GM23338 (cell line): ENCODE measurements around the gene AKNA. TPM values are rescaled to one million over a fixed set of nuclear protein-coding genes. Genes with fewer than 3 reads are reported as not detected.

ENCODE experiments used
- ATAC-seq: fragments of 200-7000 bp; cut with Tn5 transposase; 3 replicates; pipeline ENCODE4 v1.9.1; 2020
- DNase-seq: peaks from one replicate; pipeline ENCODE4 v3.0.0-alpha.2; 2015; ENCODE audit warnings: low spot score
- H2AFZ ChIP-seq: fragments of 200-600 bp; sonication (generic); 2 replicates; pipeline ENCODE4 v1.8.0; 2016; ENCODE audit warnings: antibody characterized with exemption, mild to moderate bottlenecking, moderate library complexity
- H3F3A ChIP-seq: fragments of 200-600 bp; sonication (generic); replicated peaks from 2 replicates; pipeline ENCODE4 v1.8.0; 2017; ENCODE audit warnings: antibody characterized with exemption, mixed run types, low read depth
- H3K27ac ChIP-seq: fragments of 200-600 bp; sonication (generic); 2 replicates; pipeline ENCODE4 v1.6.1; 2016; ENCODE audit warnings: low read depth
- H3K27me3 ChIP-seq: fragments of 200-600 bp; sonication (generic); 2 replicates; pipeline ENCODE4 v1.8.0; 2016; ENCODE audit warnings: mild to moderate bottlenecking, mixed run types, moderate library complexity; ENCODE audit not compliant: insufficient read depth
- H3K36me3 ChIP-seq: fragments of 200-600 bp; sonication (generic); 2 replicates; pipeline ENCODE4 v1.8.0; 2016; ENCODE audit warnings: mild to moderate bottlenecking; ENCODE audit not compliant: insufficient read depth
- H3K4me1 ChIP-seq: fragments of 200-600 bp; sonication (generic); 2 replicates; pipeline ENCODE4 v1.8.0; 2016; ENCODE audit warnings: mild to moderate bottlenecking, moderate library complexity; ENCODE audit not compliant: insufficient read depth
- H3K4me2 ChIP-seq: fragments of 200-600 bp; sonication (generic); 2 replicates; pipeline ENCODE4 v1.7.1; 2017; ENCODE audit warnings: mixed run types
- H3K4me3 ChIP-seq: fragments of 200-600 bp; sonication (generic); 2 replicates; pipeline ENCODE4 v1.6.1; 2016; ENCODE audit warnings: mixed run types
- H3K79me2 ChIP-seq: fragments of 200-600 bp; sonication (generic); replicated peaks from 2 replicates; pipeline ENCODE4 v1.8.0; 2017; ENCODE audit warnings: mild to moderate bottlenecking; ENCODE audit not compliant: insufficient read depth
- H3K9me2 ChIP-seq: fragments of 200-600 bp; sonication (generic); 2 replicates; pipeline ENCODE4 v1.8.0; 2017; ENCODE audit not compliant: insufficient read depth
- H4K20me1 ChIP-seq: fragments of 200-600 bp; sonication (generic); replicated peaks from 2 replicates; pipeline ENCODE4 v1.8.0; 2017; ENCODE audit warnings: mild to moderate bottlenecking; ENCODE audit not compliant: insufficient read depth
- H3K27ac Mint-ChIP-seq: 2 replicates; pipeline ENCODE4 v1.8.0; 2020; ENCODE audit warnings: inconsistent platforms, mild to moderate bottlenecking, moderate library complexity, mixed read lengths
- H3K27me3 Mint-ChIP-seq: 3 replicates; pipeline ENCODE4 v1.8.0; 2022; ENCODE audit warnings: low read depth, mild to moderate bottlenecking, moderate library complexity, mixed read lengths, inconsistent platforms; ENCODE audit not compliant: insufficient read depth, poor library complexity
- H3K36me3 Mint-ChIP-seq: 3 replicates; pipeline ENCODE4 v1.8.0; 2021; ENCODE audit warnings: low read depth, mild to moderate bottlenecking, inconsistent platforms, moderate library complexity, mixed read lengths
- H3K4me1 Mint-ChIP-seq: 3 replicates; pipeline ENCODE4 v1.8.0; 2020; ENCODE audit warnings: mild to moderate bottlenecking, inconsistent platforms, mixed read lengths
- H3K4me3 Mint-ChIP-seq: 3 replicates; pipeline ENCODE4 v1.8.0; 2021; ENCODE audit warnings: moderate library complexity, mild to moderate bottlenecking, inconsistent platforms, mixed read lengths
- H3K9me3 Mint-ChIP-seq: 3 replicates; pipeline ENCODE4 v1.8.0; 2020; ENCODE audit warnings: moderate library complexity, mild to moderate bottlenecking, inconsistent platforms, mixed read lengths
- CREB1 ChIP-seq: fragments of 250-450 bp; sonication (Bioruptor Pico); IDR thresholded peaks from 2 replicates; pipeline ENCODE4 v1.5.0; 2020; ENCODE audit warnings: low read depth, mild to moderate bottlenecking, moderate library complexity
- EZH2 ChIP-seq: fragments of 200-600 bp; sonication (generic); IDR thresholded peaks from one replicate; pipeline ENCODE4 v1.8.0; 2017; ENCODE audit warnings: antibody characterized with exemption, mild to moderate bottlenecking, low read depth; ENCODE audit not compliant: unreplicated experiment
- NANOG ChIP-seq: IDR thresholded peaks from 2 replicates; pipeline ENCODE4 v1.6.1; 2016; ENCODE audit warnings: antibody characterized with exemption, borderline replicate concordance
- POLR2AphosphoS5 ChIP-seq: IDR thresholded peaks from 2 replicates; pipeline ENCODE4 v1.6.1; 2016; ENCODE audit warnings: antibody characterized with exemption, low read depth
- REST ChIP-seq: IDR thresholded peaks from one replicate; pipeline ENCODE4 v1.6.1; 2018; ENCODE audit warnings: antibody characterized with exemption; ENCODE audit not compliant: unreplicated experiment
- STAT1 ChIP-seq: IDR thresholded peaks from one replicate; pipeline ENCODE4 v1.6.1; 2016; ENCODE audit warnings: antibody characterized with exemption; ENCODE audit not compliant: unreplicated experiment
- ZNF331 ChIP-seq: fragments of 250-450 bp; sonication (Bioruptor Pico); IDR thresholded peaks from 2 replicates; pipeline ENCODE4 v1.5.0; 2020; ENCODE audit warnings: low read depth, mild to moderate bottlenecking, moderate library complexity
- ZNF462 ChIP-seq: fragments of 250-450 bp; sonication (Bioruptor Pico); IDR thresholded peaks from 2 replicates; pipeline ENCODE4 v1.5.0; 2020; ENCODE audit warnings: mild to moderate bottlenecking, moderate library complexity
- polyA plus RNA-seq: library from polyadenylated mRNA; unstranded; fragments of >200 nt; fragmentation: Nextera tagmentation; extraction: Ambion mirVana; gene quantifications from 2 replicates; pipeline ENCODE4 v1.2.1, GENCODE V29; 2016
- total RNA-seq: library from RNA; depleted of rRNA; stranded (reverse); fragments of >200 nt; shearing (Covaris generic); gene quantifications from 2 replicates; pipeline ENCODE4 v1.2.3, GENCODE V29; 2014
- TF ChIP-seq, protein P1 (sequence below): IDR thresholded peaks from 2 replicates; pipeline ENCODE4 v1.6.1; 2016; ENCODE audit warnings: antibody characterized with exemption
- TF ChIP-seq, protein P2 (sequence below), 2 experiments: fragments of 200-600 bp in 1 of 2; sonication (generic) in 1 of 2; conservative IDR thresholded peaks; 2 replicates each; pipeline versions ENCODE4 v1.5.1 to v1.6.1; 2016 to 2017; ENCODE audit warnings: antibody characterized with exemption in 2 of 2, low read depth in 2 of 2, mild to moderate bottlenecking in 2 of 2, moderate library complexity in 1 of 2

Gene AKNA
- total and polyA plus RNA-seq, 2 experiments from 2014 or later, result 9.0 to 28.1 TPM

DNA sequence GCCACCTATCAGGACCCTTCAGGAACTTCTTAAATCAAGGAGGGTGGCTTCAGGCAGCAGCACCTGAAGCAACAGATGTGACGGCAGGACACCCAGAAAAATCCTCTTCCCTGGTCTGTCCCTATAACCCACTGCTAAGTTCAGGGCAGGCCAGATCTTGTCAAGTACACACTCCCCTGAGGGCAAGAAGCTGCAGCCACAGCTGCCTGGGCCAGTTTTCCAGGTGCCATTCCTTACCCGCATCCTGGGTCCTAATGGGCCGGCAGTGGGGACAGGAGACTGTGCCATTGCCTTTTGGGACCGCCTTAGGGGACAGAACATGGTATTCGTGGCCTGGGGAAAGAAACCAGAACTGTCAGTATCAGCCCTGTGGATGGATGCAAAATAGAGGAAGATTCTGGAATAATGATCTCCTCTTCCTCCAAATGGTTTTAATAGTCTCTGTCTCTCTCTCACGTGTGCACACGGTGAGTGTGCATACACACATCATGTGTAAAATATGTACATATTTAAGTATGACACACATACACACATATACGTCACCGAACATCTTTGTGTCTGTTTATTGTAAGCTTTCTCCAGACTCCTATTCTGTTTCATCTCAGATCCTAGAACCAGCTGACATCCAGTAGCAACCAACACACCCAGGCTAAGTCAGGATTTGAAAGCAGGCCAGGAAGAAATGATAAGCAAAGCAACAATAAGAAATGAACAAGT is 44.2 kb downstream of the AKNA start:
- peaks cover 14% of the 10 kb centered on the region for H3K27me3 Mint-ChIP-seq
- H3K4me1 Mint-ChIP-seq, result peaks cover 7% of the 10 kb centered on the region; the same call in 2 of the 3 replicates
- Histone ChIP-seq H4K20me1 (no peaks in the 10 kb centered on the region; the same call in 1 of the 2 replicates), H3K4me3 (no peak overlapping the region), H3K27ac (no peak overlapping the region), H3K9me2 (no peaks in the 10 kb centered on the region), H3K36me3 (peaks cover 14% of the 10 kb centered on the region), H3K4me2 (no peak overlapping the region), H3K27me3 (no peaks in the 10 kb centered on the region), H3F3A (0 out of 2 replicates have a peak, but pooled peaks cover 4% of the 10 kb centered on the region), H2AFZ (no peak overlapping the region), H3K79me2 (no peaks in the 10 kb centered on the region), H3K4me1 (no peaks in the 10 kb centered on the region)
- TF ChIP-seq ZNF331 (CRISPR knock-in tag) (no peak), STAT1 (no peak), POLR2AphosphoS5 (no peak), REST (no peak), NANOG (no peak), EZH2 (no peak), CREB1 (no peak), ZNF462 (no peak)
- TF ChIP-seq, protein P1, sequence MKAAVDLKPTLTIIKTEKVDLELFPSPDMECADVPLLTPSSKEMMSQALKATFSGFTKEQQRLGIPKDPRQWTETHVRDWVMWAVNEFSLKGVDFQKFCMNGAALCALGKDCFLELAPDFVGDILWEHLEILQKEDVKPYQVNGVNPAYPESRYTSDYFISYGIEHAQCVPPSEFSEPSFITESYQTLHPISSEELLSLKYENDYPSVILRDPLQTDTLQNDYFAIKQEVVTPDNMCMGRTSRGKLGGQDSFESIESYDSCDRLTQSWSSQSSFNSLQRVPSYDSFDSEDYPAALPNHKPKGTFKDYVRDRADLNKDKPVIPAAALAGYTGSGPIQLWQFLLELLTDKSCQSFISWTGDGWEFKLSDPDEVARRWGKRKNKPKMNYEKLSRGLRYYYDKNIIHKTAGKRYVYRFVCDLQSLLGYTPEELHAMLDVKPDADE, result no peak
- TF ChIP-seq, protein P2, sequence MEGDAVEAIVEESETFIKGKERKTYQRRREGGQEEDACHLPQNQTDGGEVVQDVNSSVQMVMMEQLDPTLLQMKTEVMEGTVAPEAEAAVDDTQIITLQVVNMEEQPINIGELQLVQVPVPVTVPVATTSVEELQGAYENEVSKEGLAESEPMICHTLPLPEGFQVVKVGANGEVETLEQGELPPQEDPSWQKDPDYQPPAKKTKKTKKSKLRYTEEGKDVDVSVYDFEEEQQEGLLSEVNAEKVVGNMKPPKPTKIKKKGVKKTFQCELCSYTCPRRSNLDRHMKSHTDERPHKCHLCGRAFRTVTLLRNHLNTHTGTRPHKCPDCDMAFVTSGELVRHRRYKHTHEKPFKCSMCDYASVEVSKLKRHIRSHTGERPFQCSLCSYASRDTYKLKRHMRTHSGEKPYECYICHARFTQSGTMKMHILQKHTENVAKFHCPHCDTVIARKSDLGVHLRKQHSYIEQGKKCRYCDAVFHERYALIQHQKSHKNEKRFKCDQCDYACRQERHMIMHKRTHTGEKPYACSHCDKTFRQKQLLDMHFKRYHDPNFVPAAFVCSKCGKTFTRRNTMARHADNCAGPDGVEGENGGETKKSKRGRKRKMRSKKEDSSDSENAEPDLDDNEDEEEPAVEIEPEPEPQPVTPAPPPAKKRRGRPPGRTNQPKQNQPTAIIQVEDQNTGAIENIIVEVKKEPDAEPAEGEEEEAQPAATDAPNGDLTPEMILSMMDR (conservative IDR thresholded peaks at IDR 0.05; ENCODE audit: low read depth in 2 of 2), result no peak
- peaks cover 88% of the 10 kb centered on the region for H3K36me3 Mint-ChIP-seq
- ATAC-seq (no peak), DNase-seq (no peak)
- no peaks in the 10 kb centered on the region for H3K9me3 Mint-ChIP-seq
- H3K27ac Mint-ChIP-seq, result no peak overlapping the region
- no peak overlapping the region for H3K4me3 Mint-ChIP-seq
